Measurements from ENCODE around the gene LCLAT1. TPM values are rescaled to one million over a fixed set of nuclear protein-coding genes. Genes with fewer than 3 reads are reported as not detected.
"Not testable (repeated sequence)": the region's sequence is repeated elsewhere in the genome, so short reads cannot be mapped to it uniquely, and the experiment has no call there.

Gene LCLAT1
- total and polyA plus RNA-seq, 4 donors: 2.3 to 22.3 (median 9.4) TPM

- ATAC-seq (ENCODE audit: low FRiP score): no peak
- Histone ChIP-seq H3K36me3 (ENCODE audit: control insufficient read depth in 1 of 2, insufficient read depth in 2 of 2, low read length in 1 of 2) (peaks cover 0 to 2% of the 10 kb centered on the region in 2 donors), H3K4me1 (ENCODE audit: control insufficient read depth in 1 of 2, insufficient read depth in 2 of 2, low read length in 2 of 2) (no peaks in the 10 kb centered on the region), H3K27me3 (ENCODE audit: control insufficient read depth in 1 of 2, insufficient read depth in 2 of 2, low read length in 1 of 2) (no peaks in the 10 kb centered on the region), H3K9me3 (ENCODE audit: control insufficient read depth, low read length) (no peaks in the 10 kb centered on the region), H3K4me3 (ENCODE audit: low read length in 2 of 2) (no peak overlapping the region), H3K27ac (ENCODE audit: low read depth in 1 of 2, low read length in 2 of 2) (no peak overlapping the region)
- WGBS, 2 donors: 76 to 78% methylated on average over 2 of the region's 2 CpGs
- no peak for DNase-seq
- intact Hi-C loops (cut with DNase I): no loop called here
Observed at GRCh38 chr2:30612371-30612770, 165.3 kb downstream of the LCLAT1 start.

- Histone ChIP-seq H3K27ac (ENCODE audit: low read depth in 1 of 2, low read length in 2 of 2) (no peak overlapping the region), H3K27me3 (ENCODE audit: control insufficient read depth in 1 of 2, insufficient read depth in 2 of 2, low read length in 1 of 2) (no peaks in the 10 kb centered on the region), H3K4me1 (ENCODE audit: control insufficient read depth in 1 of 2, insufficient read depth in 2 of 2, low read length in 2 of 2) (no peaks in the 10 kb centered on the region), H3K4me3 (ENCODE audit: low read length in 2 of 2) (no peak overlapping the region), H3K9me3 (ENCODE audit: control insufficient read depth, low read length) (no peaks in the 10 kb centered on the region), H3K36me3 (ENCODE audit: control insufficient read depth in 1 of 2, insufficient read depth in 2 of 2, low read length in 1 of 2) (peaks cover 0 to 2% of the 10 kb centered on the region in 2 donors)
- 85 to 96% methylated on average over 2 of the region's 2 CpGs for whole genome bisulfite sequencing, 2 donors
- ATAC-seq (ENCODE audit: low FRiP score) (no peak), DNase-seq (no peak)
- intact Hi-C loops (cut with DNase I): no loop called here
Observed at GRCh38 chr2:30613001-30613400, 166.0 kb downstream of the LCLAT1 start.

GRCh38 chr2:30614227-30614626, 167.2 kb downstream of the LCLAT1 start:
- intact Hi-C loops (cut with DNase I); H3K9me3 ChIP-seq (ENCODE audit: control insufficient read depth, low read length); H3K27ac ChIP-seq (ENCODE audit: low read depth in 1 of 2, low read length in 2 of 2); H3K36me3 ChIP-seq (ENCODE audit: control insufficient read depth in 1 of 2, insufficient read depth in 2 of 2, low read length in 1 of 2); ATAC-seq (ENCODE audit: low FRiP score); H3K4me1 ChIP-seq (ENCODE audit: control insufficient read depth in 1 of 2, insufficient read depth in 2 of 2, low read length in 2 of 2); H3K4me3 ChIP-seq (ENCODE audit: low read length in 2 of 2); DNase-seq; H3K27me3 ChIP-seq (ENCODE audit: control insufficient read depth in 1 of 2, insufficient read depth in 2 of 2, low read length in 1 of 2): not testable (repeated sequence)
- 96 to 100% methylated on average over 1 of the region's 4 CpGs for WGBS, 2 donors

GRCh38 chr2:30615926-30616325, 168.9 kb downstream of the LCLAT1 start:
- Histone ChIP-seq H3K4me3 (ENCODE audit: low read length in 2 of 2) (no peak overlapping the region), H3K27me3 (ENCODE audit: control insufficient read depth in 1 of 2, insufficient read depth in 2 of 2, low read length in 1 of 2) (no peaks in the 10 kb centered on the region), H3K4me1 (ENCODE audit: control insufficient read depth in 1 of 2, insufficient read depth in 2 of 2, low read length in 2 of 2) (no peaks in the 10 kb centered on the region), H3K27ac (ENCODE audit: low read depth in 1 of 2, low read length in 2 of 2) (no peak overlapping the region), H3K36me3 (ENCODE audit: control insufficient read depth in 1 of 2, insufficient read depth in 2 of 2, low read length in 1 of 2) (peaks cover 0 to 2% of the 10 kb centered on the region in 2 donors), H3K9me3 (ENCODE audit: control insufficient read depth, low read length) (no peaks in the 10 kb centered on the region)
- ATAC-seq (ENCODE audit: low FRiP score): no peak
- no peak for DNase-seq
- 79 to 91% methylated on average over 1 of the region's 1 CpG for WGBS, 2 donors
- intact Hi-C loops (cut with DNase I): no loop called here

- 89 to 93% methylated on average over 1 of the region's 1 CpG for WGBS, 2 donors
- Histone ChIP-seq H3K9me3 (ENCODE audit: control insufficient read depth, low read length) (no peaks in the 10 kb centered on the region), H3K4me1 (ENCODE audit: control insufficient read depth in 1 of 2, insufficient read depth in 2 of 2, low read length in 2 of 2) (no peaks in the 10 kb centered on the region), H3K27me3 (ENCODE audit: control insufficient read depth in 1 of 2, insufficient read depth in 2 of 2, low read length in 1 of 2) (no peaks in the 10 kb centered on the region), H3K27ac (ENCODE audit: low read depth in 1 of 2, low read length in 2 of 2) (no peak overlapping the region), H3K36me3 (ENCODE audit: control insufficient read depth in 1 of 2, insufficient read depth in 2 of 2, low read length in 1 of 2) (peaks cover 0 to 2% of the 10 kb centered on the region in 2 donors), H3K4me3 (ENCODE audit: low read length in 2 of 2) (no peak overlapping the region)
- intact Hi-C loops (cut with DNase I): no loop called here
- ATAC-seq (ENCODE audit: low FRiP score) (no peak), DNase-seq (no peak)
Observed at GRCh38 chr2:30620102-30620501, 173.1 kb downstream of the LCLAT1 start.

- WGBS, 2 donors: 97 to 100% methylated on average over 5 of the region's 5 CpGs
- Histone ChIP-seq H3K4me1 (ENCODE audit: control insufficient read depth in 1 of 2, insufficient read depth in 2 of 2, low read length in 2 of 2) (no peaks in the 10 kb centered on the region), H3K27ac (ENCODE audit: low read depth in 1 of 2, low read length in 2 of 2) (no peak overlapping the region), H3K36me3 (ENCODE audit: control insufficient read depth in 1 of 2, insufficient read depth in 2 of 2, low read length in 1 of 2) (peaks cover 0 to 2% of the 10 kb centered on the region in 2 donors), H3K4me3 (ENCODE audit: low read length in 2 of 2) (no peak overlapping the region), H3K9me3 (ENCODE audit: control insufficient read depth, low read length) (no peaks in the 10 kb centered on the region), H3K27me3 (ENCODE audit: control insufficient read depth in 1 of 2, insufficient read depth in 2 of 2, low read length in 1 of 2) (no peaks in the 10 kb centered on the region)
- intact Hi-C loops (cut with DNase I): no loop called here
- DNase-seq (no peak), ATAC-seq (ENCODE audit: low FRiP score) (no peak)
Observed at GRCh38 chr2:30621836-30622235, 174.8 kb downstream of the LCLAT1 start.

GRCh38 chr2:30622452-30622851, 175.4 kb downstream of the LCLAT1 start:
- Histone ChIP-seq H3K4me3 (ENCODE audit: low read length in 2 of 2) (no peak overlapping the region), H3K27me3 (ENCODE audit: control insufficient read depth in 1 of 2, insufficient read depth in 2 of 2, low read length in 1 of 2) (no peaks in the 10 kb centered on the region), H3K36me3 (ENCODE audit: control insufficient read depth in 1 of 2, insufficient read depth in 2 of 2, low read length in 1 of 2) (peaks cover 0 to 2% of the 10 kb centered on the region in 2 donors), H3K4me1 (ENCODE audit: control insufficient read depth in 1 of 2, insufficient read depth in 2 of 2, low read length in 2 of 2) (no peaks in the 10 kb centered on the region), H3K27ac (ENCODE audit: low read depth in 1 of 2, low read length in 2 of 2) (no peak overlapping the region), H3K9me3 (ENCODE audit: control insufficient read depth, low read length) (no peaks in the 10 kb centered on the region)
- intact Hi-C loops (cut with DNase I): no loop called here
- WGBS, 2 donors: 93 to 96% methylated on average over 4 of the region's 4 CpGs
- no peak for ATAC-seq (ENCODE audit: low FRiP score)
- DNase-seq: no peak

- Histone ChIP-seq H3K27me3 (ENCODE audit: control insufficient read depth in 1 of 2, insufficient read depth in 2 of 2, low read length in 1 of 2) (no peaks in the 10 kb centered on the region), H3K36me3 (ENCODE audit: control insufficient read depth in 1 of 2, insufficient read depth in 2 of 2, low read length in 1 of 2) (peaks cover 0 to 2% of the 10 kb centered on the region in 2 donors), H3K9me3 (ENCODE audit: control insufficient read depth, low read length) (no peaks in the 10 kb centered on the region), H3K4me3 (ENCODE audit: low read length in 2 of 2) (no peak overlapping the region), H3K27ac (ENCODE audit: low read depth in 1 of 2, low read length in 2 of 2) (no peak overlapping the region), H3K4me1 (ENCODE audit: control insufficient read depth in 1 of 2, insufficient read depth in 2 of 2, low read length in 2 of 2) (no peaks in the 10 kb centered on the region)
- no peak for ATAC-seq (ENCODE audit: low FRiP score)
- DNase-seq: no peak
- intact Hi-C loops (cut with DNase I): no loop called here
Observed at GRCh38 chr2:30625276-30625675, 178.2 kb downstream of the LCLAT1 start.

- H3K36me3 ChIP-seq (ENCODE audit: control insufficient read depth in 1 of 2, insufficient read depth in 2 of 2, low read length in 1 of 2): peaks cover 0 to 2% of the 10 kb centered on the region in 2 donors
- no peak overlapping the region for H3K27ac ChIP-seq (ENCODE audit: low read depth in 1 of 2, low read length in 2 of 2)
- no peaks in the 10 kb centered on the region for H3K4me1 ChIP-seq (ENCODE audit: control insufficient read depth in 1 of 2, insufficient read depth in 2 of 2, low read length in 2 of 2)
- WGBS, 2 donors: 73 to 79% methylated on average over 3 of the region's 3 CpGs
- ATAC-seq (ENCODE audit: low FRiP score) (no peak), DNase-seq (no peak)
- H3K27me3 ChIP-seq (ENCODE audit: control insufficient read depth in 1 of 2, insufficient read depth in 2 of 2, low read length in 1 of 2): no peaks in the 10 kb centered on the region
- no peak overlapping the region for H3K4me3 ChIP-seq (ENCODE audit: low read length in 2 of 2)
- no peaks in the 10 kb centered on the region for H3K9me3 ChIP-seq (ENCODE audit: control insufficient read depth, low read length)
- intact Hi-C loops (cut with DNase I): no loop called here
Observed at GRCh38 chr2:30625701-30626100, 178.7 kb downstream of the LCLAT1 start.

Measured in aorta (tissue), 5 donors.